HL-60/S4 treated with retinoic acid at 250 ng/mL for 4 days and 3 days (cell line): ENCODE data around the gene MAP7.

Source experiments
- in situ Hi-C: fragments of 300-500 bp; cut with MboI; formaldehyde crosslinking; loops from 2 replicates; pipeline ENCODE4 v1.7.0; 2022; ENCODE audit warnings: low sequenced_read_pairs

The MAP7 gene

GRCh38 chr6:136344420-136344819 lies 205.8 kb downstream of the MAP7 start:
- in situ Hi-C loops = no loop called here

- in situ Hi-C loops = no loop called here
These were observed 206.5 kb downstream of the MAP7 start for GRCh38 chr6:136343700-136344099.

GRCh38 chr6:136343275-136343674 lies 206.9 kb downstream of the MAP7 start:
- in situ Hi-C loops = no loop called here

GRCh38 chr6:136341967-136342366 lies 208.3 kb downstream of the MAP7 start:
- in situ Hi-C loops = no loop called here

GRCh38 chr6:136341367-136341766 lies 208.9 kb downstream of the MAP7 start:
- in situ Hi-C loops = no loop called here

- in situ Hi-C loops = no loop called here
These were observed 211.7 kb downstream of the MAP7 start for GRCh38 chr6:136338486-136338885.

GRCh38 chr6:136337606-136338005 lies 212.6 kb downstream of the MAP7 start:
- in situ Hi-C loops = no loop called here

- in situ Hi-C loops = no loop called here
These were observed 213.1 kb downstream of the MAP7 start for GRCh38 chr6:136337121-136337520.

- in situ Hi-C loops = no loop called here
These were observed 214.4 kb downstream of the MAP7 start for GRCh38 chr6:136335736-136336363.

GRCh38 chr6:136334853-136335252 lies 215.4 kb downstream of the MAP7 start:
- in situ Hi-C loops = no loop called here

GRCh38 chr6:136334465-136334846 lies 215.8 kb downstream of the MAP7 start:
- in situ Hi-C loops = no loop called here

- in situ Hi-C loops = no loop called here
These were observed 216.3 kb downstream of the MAP7 start for GRCh38 chr6:136333824-136334464.

- in situ Hi-C loops = no loop called here
These were observed 218.8 kb downstream of the MAP7 start for GRCh38 chr6:136331461-136331860.

- in situ Hi-C loops = no loop called here
These were observed 219.6 kb downstream of the MAP7 start for GRCh38 chr6:136330634-136331033.

- in situ Hi-C loops = no loop called here
These were observed 224.1 kb downstream of the MAP7 start for GRCh38 chr6:136326038-136326553.

GRCh38 chr6:136324686-136325380 lies 225.4 kb downstream of the MAP7 start:
- in situ Hi-C loops = no loop called here

GRCh38 chr6:136323431-136324112 lies 226.7 kb downstream of the MAP7 start:
- in situ Hi-C loops = no loop called here

- in situ Hi-C loops = no loop called here
These were observed 230.5 kb downstream of the MAP7 start for GRCh38 chr6:136319732-136320131.

- in situ Hi-C loops = no loop called here
These were observed 231.5 kb downstream of the MAP7 start for GRCh38 chr6:136318676-136319075.

GRCh38 chr6:136317971-136318370 lies 232.3 kb downstream of the MAP7 start:
- in situ Hi-C loops = no loop called here

GRCh38 chr6:136317021-136317694 lies 233.1 kb downstream of the MAP7 start:
- in situ Hi-C loops = no loop called here
